OCI-M1 (cell line): ENCODE data around the gene KCNC3.

ENCODE experiments used
- DNase-seq: peaks from one replicate; lab custom pipeline; 2025; lab: John Stamatoyannopoulos, UW

The KCNC3 gene

GRCh38 chr19:50329146-50329925 lies at the start of gene KCNC3:
Gene KCNC3, minus strand, starts transcription at chr19:50329377. Its CDS starts 295 bp downstream, at chr19:50329082.
- DNase-seq, result no peak

DNA sequence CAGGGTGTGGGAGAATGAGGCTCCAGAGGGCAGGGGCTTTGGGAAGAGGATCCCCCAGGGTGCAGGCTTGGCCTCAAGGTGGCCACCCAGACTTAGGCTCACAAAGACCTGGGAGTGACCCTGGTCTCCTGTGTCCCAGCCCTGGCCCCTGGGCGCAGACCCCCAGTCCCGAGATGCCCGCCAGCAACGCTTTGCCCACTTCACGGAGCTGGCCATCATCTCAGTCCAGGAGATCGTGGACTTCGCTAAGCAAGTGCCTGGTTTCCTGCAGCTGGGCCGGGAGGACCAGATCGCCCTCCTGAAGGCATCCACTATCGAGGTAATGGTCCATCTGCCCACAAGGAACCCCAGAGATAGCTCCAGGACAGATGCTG lies 49.7 kb upstream of the KCNC3 start:
- no peak for DNase-seq

DNA sequence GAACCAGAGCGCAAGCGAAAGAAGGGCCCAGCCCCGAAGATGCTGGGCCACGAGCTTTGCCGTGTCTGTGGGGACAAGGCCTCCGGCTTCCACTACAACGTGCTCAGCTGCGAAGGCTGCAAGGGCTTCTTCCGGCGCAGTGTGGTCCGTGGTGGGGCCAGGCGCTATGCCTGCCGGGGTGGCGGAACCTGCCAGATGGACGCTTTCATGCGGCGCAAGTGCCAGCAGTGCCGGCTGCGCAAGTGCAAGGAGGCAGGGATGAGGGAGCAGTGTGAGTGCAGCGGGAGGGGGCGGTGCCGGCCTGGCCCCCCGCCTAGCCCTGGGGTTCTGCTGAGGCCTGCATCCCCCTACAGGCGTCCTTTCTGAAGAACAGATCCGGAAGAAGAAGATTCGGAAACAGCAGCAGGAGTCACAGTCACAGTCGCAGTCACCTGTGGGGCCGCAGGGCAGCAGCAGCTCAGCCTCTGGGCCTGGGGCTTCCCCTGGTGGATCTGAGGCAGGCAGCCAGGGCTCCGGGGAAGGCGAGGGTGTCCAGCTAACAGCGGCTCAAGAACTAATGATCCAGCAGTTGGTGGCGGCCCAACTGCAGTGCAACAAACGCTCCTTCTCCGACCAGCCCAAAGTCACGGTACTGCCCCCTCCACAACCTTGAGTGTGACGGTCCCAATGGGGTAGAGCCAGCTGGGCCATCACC lies 49.1 kb upstream of the KCNC3 start:
- DNase-seq, result no peak

GRCh38 chr19:50377517-50377916 lies 48.3 kb upstream of the KCNC3 start:
- DNase-seq, result peak; percentile 45

GRCh38 chr19:50377051-50377461 lies 47.9 kb upstream of the KCNC3 start:
- DNase-seq, result peak; percentile 78

DNA sequence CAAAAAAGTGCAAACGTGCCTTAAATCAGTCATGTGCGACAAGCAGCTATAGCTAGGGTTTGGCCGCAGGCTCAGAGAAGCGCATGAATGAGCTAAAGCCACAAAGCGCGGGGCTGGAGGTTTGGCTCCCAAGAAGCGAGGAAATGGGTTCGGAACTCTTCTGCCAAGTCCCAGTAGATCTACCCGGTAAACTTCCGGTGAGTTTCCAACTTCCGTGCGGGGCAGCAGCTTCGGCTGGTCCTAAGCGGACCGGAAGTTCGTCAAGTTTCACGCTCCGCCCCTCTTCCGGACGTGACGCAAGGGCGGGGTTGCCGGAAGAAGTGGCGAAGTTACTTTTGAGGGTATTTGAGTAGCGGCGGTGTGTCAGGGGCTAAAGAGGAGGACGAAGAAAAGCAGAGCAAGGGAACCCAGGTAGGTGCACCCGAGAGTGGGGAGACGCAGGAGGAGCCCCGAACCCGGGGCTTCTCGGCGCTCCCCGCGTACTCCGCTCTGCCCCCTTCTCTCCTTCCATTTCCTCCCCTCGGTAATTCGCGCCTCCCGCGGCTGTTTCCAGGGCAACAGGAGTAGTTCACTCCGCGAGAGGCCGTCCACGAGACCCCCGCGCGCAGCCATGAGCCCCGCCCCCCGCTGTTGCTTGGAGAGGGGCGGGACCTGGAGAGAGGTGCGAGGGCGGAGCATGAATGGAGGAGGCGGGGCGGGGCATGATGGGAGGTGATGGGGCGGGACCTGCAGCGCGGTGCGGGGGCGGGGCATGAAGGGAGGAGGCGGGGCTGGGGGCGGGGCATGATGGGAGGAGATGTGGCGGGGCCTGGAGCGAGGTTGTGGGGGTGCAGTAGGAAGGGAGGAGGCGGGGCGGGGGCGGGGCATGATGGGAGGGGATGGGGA lies 47.2 kb upstream of the KCNC3 start, which contains the start of gene NR1H2:
Gene NR1H2 (plus strand): TSS at position 292 of the 885 bp plus-strand sequence. CDS start 1,149 bp downstream, outside the sequence.
- peak; percentile 99 for DNase-seq

DNA sequence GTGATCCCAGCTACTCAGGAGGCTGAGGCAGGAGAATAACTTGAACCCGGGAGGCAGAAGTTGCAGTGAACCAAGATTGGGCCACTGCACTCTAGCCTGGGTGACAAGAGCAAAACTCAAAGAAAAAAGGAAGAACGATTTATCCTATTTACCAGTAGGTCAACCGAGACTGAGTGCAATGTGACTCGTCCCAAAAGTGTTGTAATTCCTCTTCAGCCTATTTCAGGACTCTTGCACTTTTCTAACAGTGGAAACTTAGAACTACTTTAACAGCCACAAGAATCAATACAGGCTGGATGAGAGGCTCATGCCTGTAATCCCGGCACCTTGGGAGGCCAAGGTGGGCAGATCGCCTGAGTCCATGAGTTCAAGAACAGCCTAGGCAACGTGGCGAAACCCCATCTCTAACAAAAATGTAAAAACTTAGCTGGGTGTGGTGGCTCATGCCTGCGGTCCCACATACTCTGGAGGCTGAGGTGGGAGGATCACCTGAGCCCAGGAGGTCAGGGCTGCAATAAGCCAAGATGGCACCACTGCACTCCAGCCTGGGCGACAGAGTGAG lies 42.8 kb upstream of the KCNC3 start:
- DNase-seq, result peak; percentile 23

DNA sequence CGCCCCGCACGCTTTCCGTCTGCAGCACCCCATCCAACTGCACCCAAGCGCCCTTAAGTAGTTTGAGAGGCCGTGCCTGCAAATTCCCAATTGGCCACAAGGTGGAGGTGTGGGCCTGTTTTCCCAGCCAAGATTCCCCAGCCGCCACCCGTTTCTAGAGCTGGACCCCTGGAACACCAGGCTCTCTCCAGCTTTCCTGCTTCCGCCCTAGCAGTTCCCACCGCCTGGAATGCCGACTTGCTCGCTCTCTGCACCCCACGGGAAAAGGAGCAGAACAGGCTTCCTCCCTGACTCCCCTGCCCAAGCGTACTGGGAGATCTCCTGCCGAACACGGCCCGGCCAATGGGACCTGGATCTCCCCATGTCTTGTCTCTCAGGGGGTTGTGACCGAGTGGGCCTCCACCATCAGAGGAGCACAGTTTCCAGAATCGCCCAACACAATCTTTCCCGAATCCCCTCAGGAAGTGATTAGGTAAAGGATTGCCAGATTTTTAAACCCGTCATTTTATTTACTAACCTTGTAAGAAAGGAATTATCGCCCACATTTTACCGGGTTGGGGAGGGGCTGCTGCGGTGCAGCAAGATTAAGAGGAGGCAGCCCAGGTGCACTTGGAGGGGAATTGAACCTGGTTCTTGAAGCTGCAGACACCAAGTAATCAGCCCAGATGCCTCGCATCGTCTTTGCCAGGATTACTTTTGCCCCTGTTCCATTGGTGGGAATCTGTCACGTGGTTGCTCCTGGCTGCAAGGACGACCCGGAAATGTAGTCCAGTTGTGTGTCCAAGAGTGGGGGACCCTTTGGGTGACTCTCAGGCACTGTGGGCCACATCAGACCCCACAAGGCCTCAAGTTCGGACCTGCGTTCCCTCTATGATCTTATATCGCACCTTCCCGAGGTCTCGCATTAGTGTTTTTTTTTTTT lies 39.7 kb upstream of the KCNC3 start:
- DNase-seq, result peak; percentile 93

GRCh38 chr19:50365434-50366306 lies 36.5 kb upstream of the KCNC3 start, which contains the start of gene NAPSA:
Gene NAPSA, minus strand, starts transcription at chr19:50365639. Its CDS starts 18 bp downstream, at chr19:50365621.
- no peak for DNase-seq

GRCh38 chr19:50362656-50363424 lies 33.7 kb upstream of the KCNC3 start:
- no peak for DNase-seq

GRCh38 chr19:50362030-50362412 lies 32.8 kb upstream of the KCNC3 start:
- DNase-seq, result no peak

DNA sequence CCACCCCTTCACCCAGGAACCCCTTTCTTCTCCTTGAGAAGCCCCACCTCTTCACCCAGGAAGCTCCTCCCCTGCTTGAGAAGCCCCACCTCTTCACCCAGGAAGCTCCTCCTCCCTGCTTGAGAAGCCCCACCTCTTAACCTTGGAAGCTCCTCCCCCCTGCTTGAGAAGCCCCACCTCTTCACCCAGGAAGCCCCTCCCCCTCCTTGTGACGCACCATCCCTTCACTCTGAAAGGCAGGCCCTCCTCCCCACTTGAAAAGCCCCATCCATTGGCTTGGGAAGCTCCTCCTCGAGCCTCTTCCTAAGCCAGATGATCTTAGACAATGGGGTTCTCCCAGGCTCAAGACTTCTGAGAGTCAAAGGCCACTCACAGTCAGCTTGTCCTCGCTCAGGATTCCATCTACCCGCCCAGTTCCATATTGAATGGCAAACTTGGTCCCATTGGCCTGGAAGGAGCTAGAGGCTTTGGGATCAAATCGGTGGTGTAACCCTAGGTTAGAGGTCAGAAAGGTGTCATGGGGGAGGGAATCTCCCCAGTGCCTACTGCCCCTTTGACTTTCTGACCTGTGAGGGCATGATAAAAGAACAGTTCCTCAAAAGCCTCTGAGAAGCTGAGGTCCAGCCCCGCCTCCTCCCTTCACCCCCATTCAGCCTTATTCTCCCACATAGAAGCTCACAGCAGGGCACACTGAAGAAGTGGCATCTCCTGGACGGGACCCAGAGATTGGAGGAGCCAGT lies 32.3 kb upstream of the KCNC3 start:
- peak; percentile 37 for DNase-seq

- DNase-seq, result no peak
These were observed 30.2 kb upstream of the KCNC3 start for GRCh38 chr19:50359328-50359818.

DNA sequence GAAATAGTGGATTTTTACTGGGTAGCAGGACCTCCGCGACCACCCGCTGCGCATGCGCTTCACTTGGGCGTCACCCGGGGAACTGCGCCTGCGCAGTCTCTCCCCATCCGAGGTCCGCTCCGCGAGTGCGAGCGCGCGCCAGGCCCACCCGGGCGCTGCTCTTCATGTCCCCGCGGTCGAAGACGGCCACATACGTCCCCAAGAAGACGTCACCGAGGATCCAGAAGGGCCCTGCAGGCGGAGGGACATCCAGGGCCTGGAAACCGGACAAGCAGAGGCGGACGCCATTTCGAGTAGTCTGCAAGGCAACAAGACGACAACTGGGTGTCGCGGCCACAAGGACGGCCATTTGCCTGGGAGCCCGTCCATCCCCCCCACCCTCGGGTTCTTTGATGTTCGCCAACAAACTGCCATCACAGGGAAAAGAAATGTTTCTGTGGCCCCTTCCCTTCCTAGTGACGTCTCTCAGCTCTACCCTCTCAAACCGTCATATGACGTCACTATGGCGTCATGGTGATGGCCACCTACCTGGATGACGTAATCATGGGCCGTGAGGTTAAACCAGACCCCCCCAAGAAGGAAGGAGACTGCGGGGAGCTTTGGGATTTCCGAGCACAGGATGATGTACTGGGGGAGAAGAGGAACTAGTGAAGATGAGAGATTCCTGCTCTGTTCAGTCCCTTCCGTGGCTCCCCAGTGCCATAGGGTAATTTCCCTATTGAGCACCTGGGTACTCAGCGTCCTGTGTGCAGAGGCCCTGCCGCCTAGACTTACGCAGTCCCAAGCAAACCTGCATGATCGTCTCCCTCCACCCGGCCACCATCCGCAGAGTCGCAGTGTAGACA lies 29.5 kb upstream of the KCNC3 start:
- DNase-seq, result no peak

DNA sequence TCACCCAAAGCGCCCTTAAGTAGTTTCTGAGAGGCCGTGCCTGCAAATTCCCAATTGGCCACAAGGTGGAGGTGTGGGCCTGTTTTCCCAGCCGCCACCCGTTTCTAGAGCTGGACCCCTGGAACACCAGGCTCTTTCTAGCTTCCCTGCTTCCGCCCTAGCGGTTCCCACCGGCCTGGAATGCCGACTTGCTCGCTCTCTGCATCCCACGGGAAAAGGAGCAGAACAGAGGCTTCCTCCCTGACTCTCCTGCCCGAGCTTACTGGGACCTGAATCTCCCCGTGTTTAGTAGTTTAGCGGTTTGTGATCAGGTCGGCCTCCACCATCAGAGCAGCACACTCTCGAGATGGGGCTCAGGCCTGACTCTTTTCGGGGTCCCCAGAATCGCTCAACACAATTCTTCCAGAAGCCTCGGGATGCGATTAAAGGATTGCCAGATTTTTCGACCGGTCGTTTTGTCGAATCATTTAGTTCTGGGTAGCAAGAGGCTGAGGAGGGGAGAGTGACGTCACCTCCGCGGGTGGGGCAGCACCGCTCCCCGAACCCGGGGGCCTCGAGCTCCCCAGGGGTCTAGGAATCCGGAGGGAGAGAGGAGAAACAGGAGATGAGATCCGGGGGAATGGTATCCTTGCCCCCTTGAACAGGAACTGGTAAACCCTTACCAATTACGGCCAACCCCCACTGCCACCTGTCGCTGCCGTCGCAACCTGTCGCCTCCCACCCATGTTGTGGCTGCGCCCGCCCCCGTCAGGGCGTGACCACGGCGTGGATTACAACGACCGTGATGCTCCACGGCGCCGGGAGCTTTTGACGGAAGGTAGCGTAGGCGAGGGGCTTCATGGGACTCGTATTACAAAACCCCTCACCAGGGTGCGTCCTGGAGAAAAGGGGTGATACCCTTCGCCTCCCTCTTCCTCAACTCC lies 28.3 kb upstream of the KCNC3 start:
- DNase-seq, result peak; percentile 84

- no peak for DNase-seq
These were observed 27.6 kb upstream of the KCNC3 start for GRCh38 chr19:50356691-50357177.
